GM23338 (cell line): ENCODE measurements around the gene STAC2.

Experiments
- CTCF ChIP-seq, 2 experiments: fragments of 200-600 bp in 1 of 2; sonication (generic) in 1 of 2; conservative IDR thresholded peaks; 2 replicates each; pipeline versions ENCODE4 v1.5.1 to v1.6.1; 2016 to 2017; ENCODE audit warnings: antibody characterized with exemption in 2 of 2, low read depth in 2 of 2, mild to moderate bottlenecking in 2 of 2, moderate library complexity in 1 of 2
- EZH2 ChIP-seq: fragments of 200-600 bp; sonication (generic); IDR thresholded peaks from one replicate; pipeline ENCODE4 v1.8.0; 2017; ENCODE audit warnings: antibody characterized with exemption, mild to moderate bottlenecking, low read depth; ENCODE audit not compliant: unreplicated experiment
- JUNB ChIP-seq: IDR thresholded peaks from one replicate; pipeline ENCODE4 v1.6.1; 2016; ENCODE audit warnings: antibody characterized with exemption; ENCODE audit not compliant: unreplicated experiment
- REST ChIP-seq: IDR thresholded peaks from one replicate; pipeline ENCODE4 v1.6.1; 2018; ENCODE audit warnings: antibody characterized with exemption; ENCODE audit not compliant: unreplicated experiment
- ZNF114 ChIP-seq: fragments of 250-450 bp; sonication (Bioruptor Pico); IDR thresholded peaks from 2 replicates; pipeline ENCODE4 v1.5.0; 2020; ENCODE audit warnings: mild to moderate bottlenecking, moderate library complexity

- TF ChIP-seq CTCF (conservative IDR thresholded peaks at IDR 0.05; ENCODE audit: low read depth in 2 of 2) (no peak), JUNB (no peak), REST (no peak), ZNF114 (no peak), EZH2 (no peak)
Measured at GRCh38 chr17:39161962-39162361, 63.8 kb downstream of the STAC2 start.
